Tibial nerve (tissue), 4 donors: ENCODE measurements around the gene FDPS. TPM values are rescaled to one million over a fixed set of nuclear protein-coding genes. Genes with fewer than 3 reads are reported as not detected.
A peak's percentile ranks its signal among the peaks of the same experiment; 100 is the strongest.

Source experiments
- DNase-seq, 2 donors: peaks; one replicate each; pipeline ENCODE4 v3.0.0-alpha.2; 2019; ENCODE audit warnings: low spot score in 2 of 2
- H3K27ac ChIP-seq, 4 donors: fragments of 200-600 bp; sonication (generic) in 3 of 4; one replicate each; pipeline ENCODE4 v1.5.1; 2017 to 2019; ENCODE audit warnings: mild to moderate bottlenecking in 1 of 4
- H3K27me3 ChIP-seq, 2 donors: fragments of 200-600 bp; sonication (generic) in 1 of 2; one replicate each; pipeline versions ENCODE4 v1.5.1 to v1.6.0; 2017 to 2019
- H3K36me3 ChIP-seq, 3 donors: fragments of 200-600 bp; sonication (generic); one replicate each; pipeline ENCODE4 v1.5.1; 2018 to 2019
- H3K4me1 ChIP-seq, 4 donors: fragments of 200-600 bp; sonication (generic) in 3 of 4; one replicate each; pipeline ENCODE4 v1.5.1; 2017 to 2019
- H3K4me3 ChIP-seq, 4 donors: fragments of 200-600 bp; sonication (generic) in 3 of 4; one replicate each; pipeline ENCODE4 v1.5.1; 2017 to 2019; ENCODE audit warnings: mild to moderate bottlenecking in 1 of 4, moderate library complexity in 1 of 4
- H3K9me3 ChIP-seq, 4 donors: fragments of 200-600 bp; sonication (generic) in 3 of 4; one replicate each; pipeline ENCODE4 v1.5.1; 2017 to 2019
- CTCF ChIP-seq, 5 experiments: fragments of 200-600 bp in 3 of 5; fragments of 450-650 bp in 2 of 5; sonication (generic) in 3 of 5; IDR thresholded peaks; one replicate each; pipeline ENCODE4 v1.5.1; 2016 to 2019; ENCODE audit warnings: antibody characterized with exemption in 5 of 5, mild to moderate bottlenecking in 3 of 5, moderate library complexity in 2 of 5
- EP300 ChIP-seq, 2 donors: sonication (generic); formaldehyde crosslinking; IDR thresholded peaks; one replicate each; pipeline ENCODE4 v1.6.1; 2017; ENCODE audit warnings: antibody characterized with exemption in 2 of 2, mild to moderate bottlenecking in 1 of 2
- POLR2A ChIP-seq, 2 donors: fragments of 450-650 bp; IDR thresholded peaks; one replicate each; pipeline ENCODE4 v1.6.1; 2017; ENCODE audit warnings: antibody characterized with exemption in 2 of 2, mild to moderate bottlenecking in 2 of 2, moderate library complexity in 2 of 2
- WGBS, 2 donors: methylation state at CpG; one replicate each; pipeline ENCODE4 v1.1.5; 2018; 5-methylcytosine and 5-hydroxymethylcytosine counted together
- total RNA-seq, 4 donors: library from RNA; depleted of rRNA; stranded (reverse); fragments of >200 nt; gene quantifications; one replicate each; pipeline ENCODE4 v1.1.0, GENCODE V29; 2016

The FDPS gene
- 100 to 1,000 TPM in 3 of 4 donors, 10 to 100 TPM in 1; 88.2 to 143 (median 125) TPM for total RNA-seq

GRCh38 chr1:155308493-155309422 is at the start of gene FDPS:
Gene FDPS, plus strand, starts transcription at chr1:155308866. Its CDS starts 924 bp downstream, at chr1:155309790.
- peak; percentile 96 for DNase-seq
- TF ChIP-seq EP300 (IDR thresholded peaks at IDR 0.05) (peak; percentile 90 to 91), CTCF (IDR thresholded peaks at IDR 0.05) (peak in 4 of 5 experiments; percentile 4 to 80 (median 45)), POLR2A (IDR thresholded peaks at IDR 0.05) (peak; percentile 68 to 85)
- H3K27ac ChIP-seq, result peak within 1 kb of the TSS; percentile 86 to 93 (median 92)

GRCh38 chr1:155260276-155260675 is 48.4 kb upstream of the FDPS start:
- H3K36me3 ChIP-seq, result peaks cover 0 to 63% (median 28%) of the 10 kb centered on the region in 3 donors
- no peak for DNase-seq
- no peaks in the 10 kb centered on the region for H3K27me3 ChIP-seq

More at GRCh38 chr1:155308493-155309422, at the start of gene FDPS:
- Histone ChIP-seq H3K4me3 (peak within 1 kb of the TSS; percentile 58 to 93 (median 74)), H3K4me1 (peaks cover 0 to 39% (median 16%) of the 10 kb centered on the region in 4 donors), H3K27me3 (no peaks in the 10 kb centered on the region), H3K36me3 (peaks cover 0 to 33% (median 0%) of the 10 kb centered on the region in 3 donors), H3K9me3 (no peaks in the 10 kb centered on the region)
- WGBS, 2 donors, result 0% methylated on average over 33 to 51 of the region's 51 CpGs

GRCh38 chr1:155261493-155261851 is 47.2 kb upstream of the FDPS start:
- H3K4me3 ChIP-seq, result peak overlapping the region; percentile 56 to 92 (median 80)
- TF ChIP-seq EP300 (IDR thresholded peaks at IDR 0.05), result no peak
- TF ChIP-seq CTCF (IDR thresholded peaks at IDR 0.05), result no peak
- TF ChIP-seq POLR2A (IDR thresholded peaks at IDR 0.05), result no peak
- H3K27ac ChIP-seq, result peak overlapping the region; percentile 60 to 95 (median 86)
- 0 to 1% methylated on average over 9 of the region's 9 CpGs for WGBS, 2 donors
- H3K9me3 ChIP-seq, result no peaks in the 10 kb centered on the region
- peaks cover 0 to 73% (median 38%) of the 10 kb centered on the region in 3 donors for H3K36me3 ChIP-seq
- no peak for DNase-seq
- H3K27me3 ChIP-seq, result no peaks in the 10 kb centered on the region
- peaks cover 0 to 28% (median 16%) of the 10 kb centered on the region in 4 donors for H3K4me1 ChIP-seq

More at GRCh38 chr1:155260276-155260675, 48.4 kb upstream of the FDPS start:
- TF ChIP-seq EP300 (IDR thresholded peaks at IDR 0.05) (no peak), POLR2A (IDR thresholded peaks at IDR 0.05) (no peak), CTCF (IDR thresholded peaks at IDR 0.05) (no peak)
- 92 to 93% methylated on average over 5 of the region's 5 CpGs for WGBS, 2 donors
- no peak overlapping the region for H3K4me3 ChIP-seq
- H3K27ac ChIP-seq, result no peak overlapping the region
- peaks cover 0 to 37% (median 21%) of the 10 kb centered on the region in 4 donors for H3K4me1 ChIP-seq
- H3K9me3 ChIP-seq, result no peaks in the 10 kb centered on the region

GRCh38 chr1:155261852-155262673 is 46.6 kb upstream of the FDPS start, which contains the start of gene SCAMP3:
Gene SCAMP3, minus strand, starts transcription at chr1:155262360. Its CDS starts 209 bp downstream, at chr1:155262151.
- Histone ChIP-seq H3K27me3 (no peaks in the 10 kb centered on the region), H3K4me3 (peak within 1 kb of the TSS; percentile 56 to 92 (median 80)), H3K4me1 (peaks cover 0 to 24% (median 13%) of the 10 kb centered on the region in 4 donors), H3K27ac (peak within 1 kb of the TSS; percentile 60 to 95 (median 86)), H3K9me3 (no peaks in the 10 kb centered on the region), H3K36me3 (peaks cover 0 to 73% (median 43%) of the 10 kb centered on the region in 3 donors)
- peak; percentile 93 to 94 for TF ChIP-seq EP300 (IDR thresholded peaks at IDR 0.05)
- peak in 1 of 5 experiments; percentile 32 for TF ChIP-seq CTCF (IDR thresholded peaks at IDR 0.05)
- TF ChIP-seq POLR2A (IDR thresholded peaks at IDR 0.05), result peak; percentile 6 to 65
- 0 to 1% methylated on average over 22 to 41 of the region's 47 CpGs for WGBS, 2 donors
- DNase-seq, result peak; percentile 89 to 97
